GM19397 (cell line): ENCODE results near the gene KIF6.
"Not testable (repeated sequence)": the region's sequence is repeated elsewhere in the genome, so short reads cannot be mapped to it uniquely, and the experiment has no call there.

Source experiments
- ATAC-seq: cut with Tn5 transposase; IDR thresholded peaks from one replicate; pipeline ENCODE4 v1.9.1; 2021; ENCODE audit warnings: mild to moderate bottlenecking, moderate library complexity; ENCODE audit not compliant: unreplicated experiment

Gene KIF6

DNA sequence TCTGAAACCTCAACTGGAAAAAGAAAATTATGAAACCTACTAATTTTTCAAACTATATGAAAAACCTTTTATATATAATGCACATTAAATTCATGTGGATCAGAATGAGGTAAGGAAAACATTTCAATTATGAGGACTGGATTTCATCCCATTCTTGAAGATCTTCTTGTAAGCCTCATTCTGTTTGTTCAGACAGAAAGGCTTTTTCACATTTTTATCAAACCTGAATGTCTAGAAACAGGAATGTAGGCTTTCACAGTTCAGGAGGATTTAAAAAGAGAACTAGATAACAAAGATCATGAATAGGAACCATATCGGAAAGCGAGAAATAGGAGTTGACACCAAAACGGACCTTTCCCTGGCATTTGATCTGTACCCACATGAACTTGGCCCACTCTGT lies 210.2 kb downstream of the KIF6 start:
- ATAC-seq: no peak

- not testable (repeated sequence) for ATAC-seq
These were observed 215.4 kb downstream of the KIF6 start for GRCh38 chr6:39509831-39510230.

DNA sequence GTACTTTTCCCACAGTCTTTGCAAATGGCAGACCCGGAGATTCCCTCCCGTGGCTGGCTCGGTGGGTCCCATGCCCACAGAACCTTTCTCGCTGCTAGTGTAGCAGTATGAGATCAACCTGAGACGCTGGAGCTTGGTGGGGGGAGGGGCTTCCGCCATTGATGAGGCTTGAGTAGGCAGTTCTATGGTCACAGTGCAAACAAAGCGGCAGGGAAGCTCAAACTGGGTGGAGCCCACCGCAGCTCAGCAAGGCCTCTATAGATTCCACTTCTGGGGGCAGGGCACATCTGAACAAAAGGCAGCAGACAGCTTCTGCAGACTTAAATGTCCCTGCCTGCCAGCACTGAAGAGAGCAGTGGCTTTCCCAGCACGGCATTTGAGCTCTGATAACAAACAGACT lies 216.7 kb downstream of the KIF6 start:
- no peak for ATAC-seq

DNA sequence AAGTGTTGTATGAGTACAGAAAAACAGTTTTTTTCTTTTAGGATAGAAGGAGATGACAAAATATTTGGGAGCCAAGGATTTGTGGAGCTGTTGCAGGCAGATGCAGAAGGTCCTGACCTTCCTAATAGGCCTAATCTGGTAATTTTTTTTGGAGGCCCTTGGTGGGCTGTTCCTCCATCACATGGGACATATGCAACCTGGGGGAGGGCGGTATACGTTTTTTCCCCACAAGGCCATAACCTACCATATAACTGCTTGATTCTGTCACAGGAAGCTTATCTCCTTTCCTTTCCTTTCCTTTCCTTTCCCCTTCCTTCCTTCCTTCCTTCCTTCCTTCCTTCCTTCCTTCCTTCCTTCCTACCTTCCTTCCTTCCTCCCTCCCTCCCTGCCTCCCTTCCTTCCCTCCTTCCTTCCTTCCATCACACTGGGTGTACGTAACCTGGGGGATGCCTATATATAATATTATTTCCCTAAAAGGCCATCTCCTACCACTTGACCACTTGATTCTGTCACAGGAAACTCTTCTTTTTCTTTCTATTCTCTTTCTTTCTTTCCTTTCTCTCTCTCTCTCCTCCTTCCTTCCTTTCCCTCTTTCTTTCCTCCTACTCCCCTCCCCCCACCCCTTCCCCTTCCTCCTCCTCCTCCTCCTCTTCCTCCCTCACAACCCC lies 217.7 kb downstream of the KIF6 start:
- no peak for ATAC-seq

- not testable (repeated sequence) for ATAC-seq
These were observed 222.7 kb downstream of the KIF6 start for GRCh38 chr6:39502362-39502955.

DNA sequence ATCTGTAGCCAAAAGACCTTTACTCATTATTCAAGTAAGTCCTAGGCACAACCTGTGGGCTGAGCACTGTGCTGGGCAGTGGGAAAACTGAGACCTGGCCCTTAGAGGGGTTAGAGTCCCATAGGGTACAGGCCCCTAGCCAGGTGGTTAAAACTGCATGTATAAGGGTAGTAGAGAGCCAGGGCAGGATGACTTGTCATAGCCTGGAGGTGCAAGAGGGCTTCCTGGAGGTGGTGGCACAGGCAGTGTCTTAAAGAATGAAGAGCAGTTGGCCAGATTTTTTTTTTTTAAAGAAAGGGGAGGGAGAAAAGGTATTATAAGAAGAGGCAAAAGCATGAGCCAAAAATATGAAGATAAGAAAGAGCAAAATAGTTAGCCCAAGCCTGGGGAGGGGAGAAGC lies 226.2 kb downstream of the KIF6 start:
- ATAC-seq: no peak

- no peak for ATAC-seq
These were observed 227.1 kb downstream of the KIF6 start for GRCh38 chr6:39498096-39498495.

GRCh38 chr6:39496915-39497314 lies 228.3 kb downstream of the KIF6 start:
- ATAC-seq: no peak

GRCh38 chr6:39496456-39496855 lies 228.8 kb downstream of the KIF6 start:
- ATAC-seq: no peak

DNA sequence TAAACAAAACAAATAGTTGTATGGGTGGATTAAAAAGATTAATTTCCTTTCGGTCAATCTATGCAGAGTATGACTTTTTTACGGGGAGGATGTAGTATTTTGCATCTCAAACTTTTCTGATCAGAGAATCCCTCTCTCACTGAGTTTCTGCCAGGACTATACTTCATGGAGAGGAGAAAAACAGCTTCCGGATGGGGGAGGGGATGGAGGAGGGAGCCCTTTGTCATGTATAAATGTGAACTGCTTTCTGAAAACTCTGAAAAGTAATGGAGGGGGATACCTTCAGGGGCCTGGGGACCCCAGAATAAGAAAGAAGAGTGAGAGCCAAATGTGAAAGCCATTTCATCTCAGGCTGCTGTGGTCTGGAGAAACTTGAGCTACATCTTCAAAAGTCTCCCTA lies 229.6 kb downstream of the KIF6 start:
- ATAC-seq: no peak

DNA sequence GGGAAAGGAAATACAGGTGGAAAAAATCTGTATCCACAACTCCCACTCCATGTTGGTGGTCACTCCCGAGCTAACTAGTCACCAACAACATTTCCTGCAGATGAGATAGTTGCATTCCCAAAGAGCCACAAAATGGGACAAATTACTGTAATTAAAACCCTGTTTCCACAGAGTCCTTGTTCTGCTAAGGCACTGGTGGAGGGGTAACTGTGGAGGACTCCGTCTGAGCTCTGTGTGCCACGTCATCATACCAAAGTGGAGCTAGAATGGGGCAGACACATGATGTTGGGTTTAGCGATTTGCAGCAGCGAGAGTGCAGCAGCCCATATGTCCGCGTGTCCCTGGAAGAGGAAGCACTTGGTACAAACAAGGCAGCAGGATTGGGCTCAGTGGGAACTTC lies 230.2 kb downstream of the KIF6 start:
- ATAC-seq: no peak

DNA sequence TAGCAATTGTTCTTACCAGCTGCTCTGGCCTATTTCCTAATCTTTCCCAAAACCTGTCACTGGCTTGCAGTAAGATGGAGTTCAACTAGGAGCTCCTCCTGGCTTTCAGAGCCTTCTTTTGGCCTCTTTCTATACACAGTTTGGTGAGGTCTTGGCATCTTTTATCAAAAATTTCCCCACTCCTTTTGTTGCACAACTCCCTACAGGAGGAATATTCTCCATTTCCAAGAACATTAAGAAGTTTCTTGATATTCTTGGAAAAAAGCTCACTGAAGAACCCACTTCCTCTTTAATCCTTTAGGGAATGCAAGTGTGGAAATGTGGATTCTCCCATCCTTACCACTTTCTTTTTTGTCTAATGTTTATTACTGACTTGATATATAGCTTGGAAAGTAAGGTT lies 231.4 kb downstream of the KIF6 start:
- ATAC-seq: no peak

- ATAC-seq: no peak
These were observed 232.0 kb downstream of the KIF6 start for GRCh38 chr6:39493174-39493573.

DNA sequence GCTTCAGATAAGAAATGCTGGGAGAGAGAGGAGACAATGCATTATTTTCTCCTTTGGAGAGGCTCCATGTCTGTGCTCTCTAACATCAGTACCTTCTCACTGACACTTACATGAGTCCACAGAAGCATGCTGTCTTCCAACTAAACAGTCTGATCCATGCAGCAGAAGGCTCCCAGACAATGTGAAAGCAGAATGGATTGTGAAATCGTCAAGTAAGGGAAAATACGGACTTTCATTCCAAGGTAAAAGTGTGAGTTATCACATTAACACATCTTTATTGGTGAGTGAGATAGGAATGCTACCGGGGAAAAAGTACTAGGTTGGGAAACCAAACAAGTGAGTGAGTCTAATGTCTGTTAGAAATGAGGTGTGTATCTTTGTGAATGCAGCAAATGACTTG lies 235.1 kb downstream of the KIF6 start:
- ATAC-seq: no peak

GRCh38 chr6:39488255-39488879 lies 236.8 kb downstream of the KIF6 start:
- no peak for ATAC-seq

- no peak for ATAC-seq
These were observed 240.9 kb downstream of the KIF6 start for GRCh38 chr6:39484276-39484675.

- ATAC-seq: not testable (repeated sequence)
These were observed 245.4 kb downstream of the KIF6 start for GRCh38 chr6:39479819-39480218.

DNA sequence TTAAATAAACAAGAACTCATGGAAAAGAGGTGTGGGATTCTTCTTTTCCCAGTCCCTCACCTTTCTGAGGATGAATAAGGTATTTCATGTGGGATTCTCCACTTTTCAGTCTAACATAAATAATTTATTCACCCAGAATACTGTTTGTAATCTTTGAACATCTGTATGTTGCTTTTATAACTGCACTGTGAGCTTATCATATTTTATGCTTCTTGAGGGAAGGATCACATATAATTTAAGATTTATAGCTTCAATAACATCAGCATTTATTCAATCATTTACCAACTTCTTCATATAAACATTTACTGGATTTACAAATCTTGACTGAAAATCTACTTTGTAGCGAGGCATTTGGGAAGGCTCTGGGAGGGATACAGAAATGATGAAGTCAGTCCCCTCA lies 248.5 kb downstream of the KIF6 start:
- ATAC-seq: no peak

DNA sequence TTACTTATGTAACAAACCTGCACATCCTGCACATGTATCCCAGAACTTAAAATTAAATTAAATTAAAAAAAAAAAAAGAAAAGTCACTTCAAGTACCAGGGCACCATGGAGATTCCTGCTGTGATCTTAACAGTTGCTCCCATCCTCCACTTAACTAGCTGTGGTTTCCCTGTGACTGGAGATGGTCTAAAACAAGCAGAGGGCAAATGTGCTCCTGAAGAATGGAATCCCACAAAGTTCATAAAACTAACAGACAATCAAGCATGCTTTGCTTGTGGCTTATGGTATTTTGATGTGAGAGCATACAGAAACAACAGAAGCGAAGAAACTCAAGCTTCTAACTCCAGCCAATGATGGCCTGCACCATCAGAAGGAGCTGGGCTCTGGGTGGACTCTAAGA lies 249.1 kb downstream of the KIF6 start:
- no peak for ATAC-seq

DNA sequence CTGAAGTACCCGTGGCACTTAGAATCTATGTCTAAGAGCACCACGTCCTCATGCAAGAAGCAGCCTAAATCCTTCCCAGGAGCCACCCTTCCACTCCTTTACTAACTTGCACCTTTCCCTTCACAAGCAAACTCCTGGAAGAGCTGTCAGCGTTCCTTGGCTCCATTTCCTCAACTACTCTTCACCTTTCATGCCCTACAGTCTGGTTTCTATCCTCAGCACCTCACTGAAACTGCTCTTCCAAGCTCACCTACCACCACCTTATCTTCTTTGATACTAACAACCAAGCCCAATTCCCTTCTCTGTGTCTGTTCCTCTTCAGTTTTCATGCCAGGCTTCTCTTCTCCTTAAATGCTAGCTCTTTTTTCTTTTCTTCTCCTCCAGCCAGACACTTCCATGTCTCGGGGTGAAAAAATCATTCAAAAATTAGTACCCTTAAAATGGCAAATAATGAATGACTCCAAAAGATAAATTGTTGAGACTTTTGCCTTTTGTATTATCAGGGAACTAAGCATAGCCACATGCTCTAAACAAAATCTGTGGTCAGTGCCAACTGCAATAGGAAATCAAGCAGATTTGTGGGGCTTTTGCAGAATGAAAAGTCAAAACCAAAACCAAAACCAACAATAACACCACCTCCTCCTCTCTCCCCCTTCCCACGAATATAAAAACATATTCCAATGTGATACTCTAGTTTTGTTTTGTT lies 253.1 kb downstream of the KIF6 start:
- ATAC-seq: no peak

DNA sequence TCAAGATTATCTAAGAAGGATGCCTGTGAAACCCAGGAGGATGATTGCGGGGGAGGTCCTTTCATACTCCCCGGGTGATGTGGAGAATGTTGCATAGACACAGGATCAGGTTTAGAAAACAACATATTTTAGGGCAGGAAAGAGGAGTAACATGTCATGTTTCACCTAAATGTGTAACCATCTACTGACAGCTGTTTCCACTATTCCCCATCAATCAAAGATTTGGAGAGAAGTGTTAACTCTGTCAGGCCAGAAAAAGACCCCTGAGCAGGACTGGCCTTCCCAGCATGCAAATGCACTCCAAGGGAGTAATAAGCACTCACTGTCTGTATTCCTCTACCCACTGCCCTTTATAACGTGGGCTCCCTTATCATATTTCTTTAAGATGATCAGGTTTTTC lies 254.7 kb downstream of the KIF6 start:
- ATAC-seq: no peak

DNA sequence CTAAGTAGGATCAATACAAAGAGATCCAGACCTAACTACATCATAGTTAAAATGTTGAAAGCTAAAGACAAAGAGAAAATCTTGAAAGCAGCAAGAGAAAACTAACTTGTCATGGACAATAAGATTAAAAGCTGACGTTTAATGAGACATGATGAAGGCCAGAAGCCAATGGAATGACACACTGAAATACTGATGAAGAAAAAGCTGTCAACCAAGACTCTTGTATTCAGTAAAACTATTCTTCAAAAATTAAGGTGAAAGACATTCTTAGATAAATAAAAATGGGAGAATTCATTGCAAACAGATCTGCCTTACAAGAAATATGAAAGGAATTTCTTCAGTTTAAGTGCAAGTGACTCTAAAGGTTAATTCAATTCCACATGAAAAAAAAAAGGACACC lies 256.8 kb downstream of the KIF6 start:
- no peak for ATAC-seq
